Common myeloid progenitor, CD34-positive (primary cell): ENCODE data around the gene CAT.

Source experiments
- CTCF ChIA-PET: fragments of 350-600 bp; sonication (Branson Sonifier 250); formaldehyde crosslinking; loops from one replicate; lab custom pipeline; 2021; ENCODE audit warnings: antibody characterized with exemption; lab: Charles Lee
- POLR2A ChIA-PET: fragments of 350-600 bp; sonication (Branson Sonifier 250); formaldehyde crosslinking; loops from one replicate; lab custom pipeline; 2021; ENCODE audit warnings: antibody characterized with exemption; lab: Charles Lee
- DNase-seq, 3 donors: peaks; one replicate each; pipeline versions ENCODE4 v3.0.0 to v3.0.0-alpha.2; 2013
- H3K27ac ChIP-seq, 2 experiments: 1 replicate in 1 of 2; 2 replicates in 1 of 2; pipeline ENCODE4 v1.7.0; 2013; ENCODE audit warnings: inconsistent platforms in 2 of 2, low read length in 2 of 2, mild to moderate bottlenecking in 2 of 2, low read depth in 1 of 2, moderate library complexity in 1 of 2; ENCODE audit not compliant: severe bottlenecking in 2 of 2, insufficient read depth in 1 of 2, poor library complexity in 1 of 2
- H3K27me3 ChIP-seq, 5 experiments: replicated peaks in 2 of 5; 1 replicate in 3 of 5; 2 replicates in 2 of 5; pipeline versions ENCODE4 v1.6.1 to v1.7.0; 2013; ENCODE audit warnings: low read length in 4 of 5, mild to moderate bottlenecking in 2 of 5, moderate library complexity in 2 of 5, inconsistent platforms in 1 of 5; ENCODE audit not compliant: insufficient read depth in 5 of 5, control insufficient read depth in 4 of 5
- H3K36me3 ChIP-seq, 4 experiments: 1 replicate in 2 of 4; 2 replicates in 2 of 4; pipeline versions ENCODE4 v1.6.1 to v1.7.0; 2013; ENCODE audit warnings: low read length in 3 of 4, control low read depth in 1 of 4, mild to moderate bottlenecking in 1 of 4; ENCODE audit not compliant: control insufficient read depth in 4 of 4, insufficient read depth in 4 of 4
- H3K4me1 ChIP-seq, 4 experiments: 1 replicate in 3 of 4; 2 replicates in 1 of 4; pipeline versions ENCODE4 v1.6.1 to v1.7.1; 2013; ENCODE audit warnings: low read length in 3 of 4, mild to moderate bottlenecking in 3 of 4, control low read depth in 1 of 4, inconsistent platforms in 1 of 4, moderate library complexity in 1 of 4; ENCODE audit not compliant: control insufficient read depth in 4 of 4, insufficient read depth in 4 of 4; ENCODE audit errors: control extremely low read depth in 1 of 4
- H3K4me3 ChIP-seq, 7 experiments: 1 replicate in 4 of 7; 2 replicates in 3 of 7; pipeline versions ENCODE4 v1.5.1 to v1.7.0; 2013; ENCODE audit warnings: mild to moderate bottlenecking in 7 of 7, low read length in 6 of 7, moderate library complexity in 6 of 7, inconsistent platforms in 2 of 7, low read depth in 2 of 7, control low read depth in 1 of 7; ENCODE audit not compliant: insufficient read depth in 4 of 7, control insufficient read depth in 1 of 7; ENCODE audit errors: extremely low read depth in 1 of 7
- H3K9me3 ChIP-seq, 5 experiments: 1 replicate in 4 of 5; 2 replicates in 1 of 5; pipeline versions ENCODE4 v1.6.1 to v1.7.1; 2013; ENCODE audit warnings: low read length in 4 of 5, mild to moderate bottlenecking in 2 of 5, inconsistent platforms in 1 of 5, low read depth in 1 of 5, moderate library complexity in 1 of 5; ENCODE audit not compliant: control insufficient read depth in 4 of 5, insufficient read depth in 2 of 5; ENCODE audit errors: control extremely low read depth in 1 of 5
- WGBS: methylation state at CpG from one replicate; pipeline ENCODE4 v1.1.5; 2013; ENCODE audit not compliant: insufficient coverage; 5-methylcytosine and 5-hydroxymethylcytosine counted together

The CAT gene

GRCh38 chr11:34443136-34443535 lies 4.4 kb downstream of the CAT start:
- ChIA-PET CTCF (interaction anchor here (0.7 kb wide), 2 partner anchors 17 to 336 kb away, joined by 3 read pairs; no protein-coding TSS in a partner anchor), POLR2A (no interaction called here)
- no peaks in the 10 kb centered on the region for H3K27me3 ChIP-seq
- peaks cover 35 to 69% (median 53%) of the 10 kb centered on the region in 4 experiments for H3K4me1 ChIP-seq
- peaks cover 4 to 28% (median 14%) of the 10 kb centered on the region in 4 experiments for H3K36me3 ChIP-seq
- no peak overlapping the region for H3K27ac ChIP-seq
- H3K4me3 ChIP-seq = peak overlapping the region in 1 of 7 experiments; percentile 16
- peaks cover 0 to 9% (median 0%) of the 10 kb centered on the region in 5 experiments for H3K9me3 ChIP-seq
- WGBS = 100% methylated on average over 1 of the region's 3 CpGs
- no peak for DNase-seq

GRCh38 chr11:34444428-34444827 lies 5.7 kb downstream of the CAT start:
- 71% methylated on average over 3 of the region's 4 CpGs for WGBS
- CTCF ChIA-PET = interaction anchor here (1.5 kb wide), 1 partner anchor 23 kb away, joined by 3 read pairs; no protein-coding TSS in a partner anchor
- peak overlapping the region in 1 of 7 experiments; percentile 23 for H3K4me3 ChIP-seq
- H3K36me3 ChIP-seq = peaks cover 4 to 34% (median 14%) of the 10 kb centered on the region in 4 experiments
- POLR2A ChIA-PET = interaction anchor here (0.6 kb wide), 1 partner anchor 61 kb away, joined by 3 read pairs; no protein-coding TSS in a partner anchor
- H3K9me3 ChIP-seq = peaks cover 0 to 9% (median 0%) of the 10 kb centered on the region in 5 experiments
- H3K27ac ChIP-seq = peak overlapping the region in 1 of 2 experiments; percentile 2
- H3K27me3 ChIP-seq = no peaks in the 10 kb centered on the region
- no peak for DNase-seq
- H3K4me1 ChIP-seq = peaks cover 47 to 81% (median 66%) of the 10 kb centered on the region in 4 experiments

DNA sequence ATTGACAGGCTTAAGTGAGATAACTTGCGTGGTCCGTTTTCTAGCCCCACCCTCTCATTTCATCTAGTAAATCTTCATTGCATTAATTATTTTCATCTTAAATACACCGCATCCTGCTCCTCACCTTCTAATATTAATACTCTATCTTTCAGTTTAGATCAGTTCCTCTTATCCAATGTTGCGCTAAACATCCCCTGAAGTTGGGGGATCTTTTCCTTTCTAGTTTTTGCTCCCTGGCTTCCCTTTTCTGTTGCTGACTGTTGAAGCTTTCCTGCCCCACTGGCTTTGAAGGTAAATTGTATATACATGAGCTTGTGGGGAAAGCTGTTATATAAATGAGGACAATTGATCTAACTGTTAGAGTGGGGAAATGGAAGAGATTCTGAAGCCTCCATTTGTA lies 7.2 kb downstream of the CAT start:
- H3K27me3 ChIP-seq = no peaks in the 10 kb centered on the region
- peak overlapping the region in 2 of 7 experiments; percentile 6 to 21 for H3K4me3 ChIP-seq
- ChIA-PET CTCF (interaction anchor here (1.2 to 6.0 kb wide), 4 partner anchors 6 to 19 kb away, joined by 3 to 28 read pairs (median 6); partner anchors contain the start of gene CAT), POLR2A (no interaction called here)
- DNase-seq = peak in 2 of 3 donors; percentile 50 to 56
- H3K9me3 ChIP-seq = peaks cover 0 to 9% (median 0%) of the 10 kb centered on the region in 5 experiments
- H3K27ac ChIP-seq = no peak overlapping the region
- peaks cover 2 to 42% (median 25%) of the 10 kb centered on the region in 4 experiments for H3K36me3 ChIP-seq
- peaks cover 42 to 84% (median 72%) of the 10 kb centered on the region in 4 experiments for H3K4me1 ChIP-seq
- WGBS = 65% methylated on average over 4 of the region's 4 CpGs

GRCh38 chr11:34446386-34446785 lies 7.7 kb downstream of the CAT start:
- Histone ChIP-seq H3K9me3 (peaks cover 0 to 8% (median 0%) of the 10 kb centered on the region in 5 experiments), H3K4me3 (no peak overlapping the region), H3K4me1 (peaks cover 43 to 87% (median 74%) of the 10 kb centered on the region in 4 experiments), H3K27ac (no peak overlapping the region), H3K36me3 (peaks cover 2 to 45% (median 26%) of the 10 kb centered on the region in 4 experiments), H3K27me3 (no peaks in the 10 kb centered on the region)
- ChIA-PET POLR2A (interaction anchor here (0.7 kb wide), 1 partner anchor 779 kb away, joined by 3 read pairs; no protein-coding TSS in a partner anchor), CTCF (interaction anchor here (1.2 to 6.0 kb wide), 4 partner anchors 7 to 19 kb away, joined by 3 to 28 read pairs (median 6); partner anchors contain the start of gene CAT)
- DNase-seq = no peak
- WGBS = 100% methylated on average over 3 of the region's 5 CpGs

DNA sequence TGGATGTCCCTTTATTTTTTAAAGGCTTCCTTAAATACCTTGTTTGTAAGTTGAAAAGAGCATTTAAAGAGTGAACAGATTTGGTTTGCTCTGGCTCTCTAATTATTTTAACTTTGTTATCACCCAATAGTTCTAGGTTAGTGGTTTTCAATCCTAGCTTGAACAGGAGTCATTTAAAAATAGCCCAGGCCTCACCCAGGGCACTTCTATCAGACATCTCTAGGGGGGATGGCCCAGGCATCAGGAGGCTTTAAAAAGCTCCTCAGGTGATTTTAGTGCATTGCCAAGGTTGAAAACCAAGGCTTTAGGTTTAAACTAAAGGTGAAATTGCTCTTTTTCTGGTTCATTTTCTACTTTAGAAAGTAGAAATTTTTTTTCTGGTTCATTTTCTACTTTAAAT lies 8.3 kb downstream of the CAT start:
- DNase-seq = no peak
- H3K4me3 ChIP-seq = no peak overlapping the region
- no peaks in the 10 kb centered on the region for H3K27me3 ChIP-seq
- CTCF ChIA-PET = interaction anchor here (2.2 to 6.0 kb wide), 2 partner anchors 8 kb away, joined by 8 to 28 read pairs; partner anchors contain the start of gene CAT
- H3K27ac ChIP-seq = peak overlapping the region in 1 of 2 experiments; percentile 41
- peaks cover 43 to 91% (median 75%) of the 10 kb centered on the region in 4 experiments for H3K4me1 ChIP-seq
- H3K9me3 ChIP-seq = peaks cover 0 to 2% (median 0%) of the 10 kb centered on the region in 5 experiments
- POLR2A ChIA-PET = interaction anchor here (0.7 kb wide), 1 partner anchor 779 kb away, joined by 3 read pairs; no protein-coding TSS in a partner anchor
- H3K36me3 ChIP-seq = peaks cover 2 to 44% (median 27%) of the 10 kb centered on the region in 4 experiments

DNA sequence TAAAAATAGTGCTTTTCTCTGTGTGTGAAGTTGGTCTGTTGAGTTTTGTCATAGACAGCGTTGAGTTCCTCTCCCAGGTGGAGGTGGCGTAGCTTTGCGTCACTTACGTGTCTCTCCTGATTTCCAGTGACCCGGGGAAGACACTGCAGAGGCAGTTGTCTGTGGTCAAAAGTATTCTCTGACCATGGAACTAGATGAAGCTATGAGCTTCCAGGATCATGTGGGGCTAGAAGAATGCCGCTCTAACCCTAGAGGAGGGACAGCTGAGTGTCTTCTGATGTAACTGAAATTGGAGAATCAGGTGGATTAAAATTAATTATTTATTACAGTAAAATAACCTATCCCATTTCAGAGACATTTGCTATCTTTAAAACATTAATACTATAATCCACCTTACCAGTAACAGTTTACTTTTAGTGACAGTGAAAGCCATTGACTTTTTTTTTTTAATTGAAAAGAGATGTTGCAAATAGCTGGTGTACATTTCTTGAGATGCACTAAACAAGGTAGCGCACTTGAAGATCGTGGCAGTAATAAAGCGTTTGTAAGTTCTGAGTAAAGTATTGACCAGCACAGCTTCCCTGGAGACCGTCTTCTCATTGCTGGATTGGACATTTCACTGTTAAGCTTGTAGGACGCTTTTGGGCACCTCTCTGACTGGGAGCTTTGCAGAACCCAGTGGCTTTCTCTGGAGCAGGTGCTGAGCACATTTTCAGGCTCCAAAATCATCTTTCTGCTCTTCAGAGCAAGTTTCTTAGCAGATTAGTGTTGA lies 9.7 kb downstream of the CAT start:
- CTCF ChIA-PET = interaction anchor here (0.8 to 6.0 kb wide), 9 partner anchors 9 to 33 kb away, joined by 3 to 28 read pairs (median 5); partner anchors contain the start of gene CAT
- H3K27ac ChIP-seq = peak overlapping the region; percentile 39 to 41
- H3K9me3 ChIP-seq = no peaks in the 10 kb centered on the region

More for the DNA sequence above, 9.7 kb downstream of the CAT start:
- Histone ChIP-seq H3K36me3 (peaks cover 0 to 52% (median 33%) of the 10 kb centered on the region in 4 experiments), H3K4me1 (peaks cover 38 to 86% (median 67%) of the 10 kb centered on the region in 4 experiments), H3K4me3 (peak overlapping the region in 5 of 7 experiments; percentile 13 to 56 (median 44)), H3K27me3 (no peaks in the 10 kb centered on the region)
- no peak for DNase-seq
- 85% methylated on average over 11 of the region's 11 CpGs for WGBS
- POLR2A ChIA-PET = no interaction called here
